Activated CD8-positive, alpha-beta T cell treated with anti-CD3 and anti-CD28 coated beads, Interleukin-2, amount 10 ng/mL, durations not matched to agents 7 days and 5 days (primary cell): ENCODE data around the gene CUTC. TPM values are rescaled to one million over a fixed set of nuclear protein-coding genes. Genes with fewer than 3 reads are reported as not detected.

ENCODE experiments used
- ATAC-seq: fragments of 150-1000 bp; cut with Tn5 transposase; one replicate; pipeline ENCODE4 v1.10.0; 2021; ENCODE audit warnings: moderate library complexity
- CTCF ChIA-PET: fragments of 350-600 bp; sonication (Branson Sonifier 250); formaldehyde crosslinking; loops from one replicate; lab custom pipeline; 2021; ENCODE audit warnings: antibody characterized with exemption; lab: Charles Lee
- POLR2A ChIA-PET: fragments of 350-600 bp; sonication (Branson Sonifier 250); formaldehyde crosslinking; loops from one replicate; lab custom pipeline; 2021; ENCODE audit warnings: antibody characterized with exemption; lab: Charles Lee
- DNase-seq: peaks from one replicate; pipeline ENCODE4 v3.0.0-alpha.2; 2020
- H3K27ac Mint-ChIP-seq: one replicate; pipeline ENCODE4 v1.8.0; 2021; ENCODE audit warnings: mild to moderate bottlenecking, mixed read lengths
- H3K27me3 Mint-ChIP-seq: one replicate; pipeline ENCODE4 v1.8.0; 2021; ENCODE audit warnings: low read depth, mixed read lengths
- H3K36me3 Mint-ChIP-seq: one replicate; pipeline ENCODE4 v1.8.0; 2021; ENCODE audit warnings: low read depth, mixed read lengths
- H3K4me1 Mint-ChIP-seq: one replicate; pipeline ENCODE4 v1.8.0; 2021; ENCODE audit warnings: low read depth, mixed read lengths
- H3K4me3 Mint-ChIP-seq: one replicate; pipeline ENCODE4 v1.8.0; 2021; ENCODE audit warnings: mild to moderate bottlenecking, mixed read lengths
- H3K9me3 Mint-ChIP-seq: one replicate; pipeline ENCODE4 v1.8.0; 2022; ENCODE audit warnings: mixed read lengths; ENCODE audit not compliant: insufficient read depth
- total RNA-seq, 2 experiments: library from RNA; stranded (reverse); gene quantifications; one replicate each; pipeline ENCODE4 v1.2.3, GENCODE V29; 2021

The CUTC gene
- total RNA-seq, 2 experiments from 2014 or later, result 24.0 to 25.8 TPM

DNA sequence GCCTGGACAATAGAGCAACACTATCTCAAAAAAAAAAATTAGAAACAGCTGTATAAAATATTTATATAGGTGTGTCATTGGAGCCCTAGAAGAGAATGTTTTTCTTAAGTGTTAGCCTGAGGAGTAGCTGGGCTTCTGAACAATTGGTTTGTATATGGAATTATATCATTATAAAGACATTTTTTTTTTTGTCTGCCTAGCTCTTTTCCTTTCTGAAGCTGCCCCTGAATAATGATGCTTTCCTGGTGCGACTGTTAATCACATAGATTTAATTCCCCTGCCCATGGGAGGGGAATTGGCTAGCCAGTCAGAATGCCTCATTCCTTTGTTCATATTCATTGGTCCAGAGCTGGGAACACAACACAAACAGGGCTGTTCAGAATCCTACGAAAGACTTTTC, 36.5 kb downstream of the CUTC start:
- ChIA-PET CTCF (no interaction called here), POLR2A (no interaction called here)
- no peaks in the 10 kb centered on the region for H3K9me3 Mint-ChIP-seq
- DNase-seq (no peak), ATAC-seq (no peak)
- H3K4me3 Mint-ChIP-seq, result no peak overlapping the region
- no peaks in the 10 kb centered on the region for H3K36me3 Mint-ChIP-seq
- no peaks in the 10 kb centered on the region for H3K27me3 Mint-ChIP-seq
- H3K27ac Mint-ChIP-seq, result no peak overlapping the region
- peaks cover 6% of the 10 kb centered on the region for H3K4me1 Mint-ChIP-seq

DNA sequence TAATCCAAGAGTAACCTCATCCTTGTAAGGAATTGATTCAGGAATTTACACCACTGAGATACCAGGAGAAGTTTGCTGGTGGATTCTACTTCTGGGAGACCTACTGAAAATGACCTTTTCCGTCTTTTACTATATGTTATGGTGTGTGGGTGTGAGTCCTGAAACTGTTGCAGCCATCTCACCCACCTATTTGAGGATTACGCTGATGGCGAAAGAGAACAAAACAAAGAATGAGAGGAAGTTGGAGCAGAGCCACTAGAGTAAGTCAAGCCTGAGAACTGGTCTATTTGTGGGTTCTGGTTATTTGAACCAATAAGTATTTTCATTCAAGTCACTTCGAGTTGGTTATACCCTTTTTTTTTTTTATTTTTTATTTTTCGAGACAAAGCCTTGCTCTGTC, 37.7 kb downstream of the CUTC start:
- POLR2A ChIA-PET, result interaction anchor here (0.6 kb wide), 1 partner anchor 167 kb away, joined by 3 read pairs; no protein-coding TSS in a partner anchor

DNA sequence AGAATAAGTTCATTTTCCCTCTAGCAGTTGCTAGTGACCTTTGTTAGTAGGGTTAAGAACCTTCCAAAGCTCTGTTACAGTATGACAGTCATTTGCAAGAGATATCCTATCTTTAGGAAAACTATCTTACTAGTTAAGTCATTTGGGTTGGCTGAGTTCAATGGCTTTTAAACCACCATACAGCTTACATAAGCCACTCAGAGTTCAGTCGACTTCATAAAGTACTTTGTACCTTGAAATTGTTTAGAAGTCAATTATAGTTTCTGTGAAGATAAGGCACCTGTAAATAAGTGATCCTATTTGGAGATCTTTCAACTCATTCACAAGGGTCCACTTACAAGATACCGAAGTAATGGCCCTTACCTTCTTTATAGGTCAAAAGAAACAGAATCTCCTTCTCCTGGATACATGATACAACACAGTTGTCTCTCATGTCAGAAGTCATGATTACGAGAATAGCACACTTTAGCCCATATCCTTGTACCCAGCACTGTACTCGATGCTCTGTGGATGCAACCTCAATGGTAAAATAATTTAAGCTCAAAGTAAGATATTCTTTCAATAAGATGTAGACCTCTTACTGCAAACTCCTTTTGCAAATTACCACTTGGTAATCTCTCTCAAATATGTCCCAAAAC, 38.5 kb downstream of the CUTC start:
- Mint-ChIP-seq H3K4me1 (peaks cover 6% of the 10 kb centered on the region), H3K36me3 (no peaks in the 10 kb centered on the region), H3K9me3 (no peaks in the 10 kb centered on the region), H3K4me3 (no peak overlapping the region), H3K27me3 (no peaks in the 10 kb centered on the region), H3K27ac (no peak overlapping the region)
- ChIA-PET CTCF (no interaction called here), POLR2A (no interaction called here)
- DNase-seq (no peak), ATAC-seq (no peak)

More for the DNA sequence above, 37.7 kb downstream of the CUTC start:
- Mint-ChIP-seq H3K4me3 (no peak overlapping the region), H3K4me1 (peaks cover 6% of the 10 kb centered on the region), H3K27me3 (no peaks in the 10 kb centered on the region), H3K36me3 (no peaks in the 10 kb centered on the region), H3K9me3 (no peaks in the 10 kb centered on the region), H3K27ac (no peak overlapping the region)
- CTCF ChIA-PET, result no interaction called here
- DNase-seq (no peak), ATAC-seq (no peak)

DNA sequence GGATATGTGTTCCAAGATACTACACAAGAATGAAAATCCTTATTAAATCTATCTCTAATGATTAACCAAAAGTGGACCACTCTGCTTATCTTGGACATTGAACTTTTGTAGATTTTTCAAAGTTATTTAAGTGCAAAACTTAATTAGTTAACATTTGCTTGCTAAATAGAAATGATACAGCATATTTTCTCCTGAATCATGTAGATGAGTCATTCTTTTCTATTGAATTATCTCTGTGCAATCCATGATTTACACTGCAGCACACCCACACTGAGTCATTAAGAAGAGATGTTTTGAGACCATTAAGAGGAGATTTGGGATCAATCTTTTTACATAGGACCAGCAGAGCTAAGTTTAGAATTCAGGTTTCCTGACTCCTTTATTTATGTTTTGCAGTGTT, 43.8 kb downstream of the CUTC start:
- ATAC-seq, result no peak
- Mint-ChIP-seq H3K27me3 (no peaks in the 10 kb centered on the region), H3K27ac (no peak overlapping the region), H3K4me1 (peaks cover 11% of the 10 kb centered on the region), H3K4me3 (no peak overlapping the region), H3K36me3 (no peaks in the 10 kb centered on the region), H3K9me3 (no peaks in the 10 kb centered on the region)
- DNase-seq, result no peak
- ChIA-PET POLR2A (no interaction called here), CTCF (no interaction called here)

DNA sequence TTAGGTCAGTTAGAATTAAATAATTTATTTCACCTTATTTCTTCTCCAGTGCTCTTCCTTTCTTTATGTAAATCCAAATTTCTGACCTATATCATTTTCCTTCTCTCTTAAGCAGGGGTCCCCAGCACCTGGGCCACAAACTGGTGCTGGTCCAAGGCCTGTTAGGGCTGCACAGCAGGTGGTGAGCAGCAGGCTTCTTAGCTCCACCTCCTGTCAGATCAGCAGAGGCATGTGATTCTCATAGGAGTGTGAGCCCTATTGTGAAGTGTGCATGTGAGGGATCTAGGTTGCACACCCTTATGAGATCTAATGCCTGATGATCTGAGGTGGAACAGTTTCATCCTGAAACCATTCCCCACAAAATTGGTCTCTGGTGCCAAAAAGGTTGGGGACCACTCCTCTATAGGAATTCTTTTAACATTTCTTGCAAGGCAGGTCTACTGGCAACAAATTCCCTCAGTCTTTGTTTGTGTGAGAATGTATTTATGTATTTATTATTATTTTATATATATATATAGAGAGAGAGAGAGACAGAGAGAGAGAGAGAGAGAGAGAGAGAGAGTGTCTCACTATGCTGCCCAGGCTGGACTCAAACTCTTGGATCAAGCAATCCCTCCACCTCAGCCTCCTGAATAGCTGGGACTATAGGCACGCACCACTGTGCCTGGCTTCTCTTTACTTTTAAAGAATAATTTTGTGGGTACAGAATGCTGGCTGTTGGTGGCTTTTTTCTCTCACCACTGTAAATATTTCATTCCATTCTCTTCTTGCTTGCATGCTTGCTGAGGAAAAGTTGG, 46.1 kb downstream of the CUTC start:
- ATAC-seq, result no peak
- DNase-seq, result no peak
- Mint-ChIP-seq H3K36me3 (no peaks in the 10 kb centered on the region), H3K4me1 (peaks cover 11% of the 10 kb centered on the region), H3K4me3 (no peak overlapping the region), H3K9me3 (no peaks in the 10 kb centered on the region), H3K27me3 (no peaks in the 10 kb centered on the region), H3K27ac (no peak overlapping the region)
- ChIA-PET CTCF (no interaction called here), POLR2A (no interaction called here)

DNA sequence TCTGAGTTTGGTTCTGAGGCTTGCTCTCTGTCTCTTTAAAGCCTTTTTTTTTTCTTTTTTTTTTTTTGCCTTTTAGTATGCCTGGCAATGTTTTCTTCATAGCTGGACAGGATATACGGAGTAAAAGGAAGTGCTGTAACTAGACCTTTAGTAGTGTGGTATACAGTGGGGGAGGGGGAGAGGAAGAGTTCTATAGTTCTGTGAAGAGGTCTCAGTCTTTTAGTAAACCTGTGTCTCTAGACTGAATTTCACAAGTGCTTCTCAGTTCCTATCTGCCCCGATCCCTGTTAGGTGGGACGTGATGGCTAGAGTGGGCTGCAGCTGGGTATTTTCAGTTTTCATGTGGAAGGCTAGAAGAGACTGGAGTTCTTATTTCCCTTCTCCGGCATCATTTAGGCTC, 47.3 kb downstream of the CUTC start:
- CTCF ChIA-PET, result no interaction called here
- POLR2A ChIA-PET, result no interaction called here
- H3K27ac Mint-ChIP-seq, result no peak overlapping the region
- no peak overlapping the region for H3K4me3 Mint-ChIP-seq
- no peaks in the 10 kb centered on the region for H3K27me3 Mint-ChIP-seq
- ATAC-seq (no peak), DNase-seq (peak; percentile 22)
- peaks cover 11% of the 10 kb centered on the region for H3K4me1 Mint-ChIP-seq
- H3K36me3 Mint-ChIP-seq, result no peaks in the 10 kb centered on the region
- H3K9me3 Mint-ChIP-seq, result no peaks in the 10 kb centered on the region

DNA sequence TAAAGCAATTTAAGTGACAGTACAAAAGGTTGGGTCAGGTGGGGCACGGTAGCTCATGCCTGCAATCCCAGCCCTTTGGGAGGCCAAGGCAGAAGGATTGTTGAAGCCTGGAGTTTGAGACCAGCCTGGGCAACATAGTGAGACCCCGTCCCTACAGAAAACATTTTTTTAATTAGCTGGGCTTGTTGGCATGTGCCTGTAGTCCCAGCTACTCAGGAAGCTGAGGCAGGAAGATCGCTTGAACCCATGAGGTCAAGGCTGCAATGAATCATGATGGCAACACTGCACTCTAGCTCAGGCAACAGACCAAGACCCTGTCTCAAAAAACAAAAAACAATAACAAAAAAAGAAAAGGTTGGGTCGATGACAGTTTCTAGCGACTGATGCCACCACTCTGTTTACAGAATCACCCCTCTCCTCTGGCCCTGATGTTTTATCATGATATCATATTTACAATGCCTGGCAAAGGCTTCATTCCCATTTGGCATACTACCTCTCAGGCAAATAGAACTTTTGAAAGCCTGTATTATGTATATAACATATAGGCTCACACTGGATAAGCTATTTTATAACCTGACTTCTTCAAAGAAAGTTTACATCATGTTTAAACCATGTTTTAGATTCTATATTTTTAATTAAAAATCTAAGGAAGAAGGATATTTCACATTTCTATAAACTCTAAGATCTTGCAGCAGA, 49.8 kb downstream of the CUTC start:
- Mint-ChIP-seq H3K27me3 (no peaks in the 10 kb centered on the region), H3K4me1 (peaks cover 14% of the 10 kb centered on the region), H3K4me3 (no peak overlapping the region), H3K36me3 (no peaks in the 10 kb centered on the region), H3K27ac (no peak overlapping the region), H3K9me3 (no peaks in the 10 kb centered on the region)
- ATAC-seq (no peak), DNase-seq (no peak)
- ChIA-PET CTCF (no interaction called here), POLR2A (no interaction called here)

DNA sequence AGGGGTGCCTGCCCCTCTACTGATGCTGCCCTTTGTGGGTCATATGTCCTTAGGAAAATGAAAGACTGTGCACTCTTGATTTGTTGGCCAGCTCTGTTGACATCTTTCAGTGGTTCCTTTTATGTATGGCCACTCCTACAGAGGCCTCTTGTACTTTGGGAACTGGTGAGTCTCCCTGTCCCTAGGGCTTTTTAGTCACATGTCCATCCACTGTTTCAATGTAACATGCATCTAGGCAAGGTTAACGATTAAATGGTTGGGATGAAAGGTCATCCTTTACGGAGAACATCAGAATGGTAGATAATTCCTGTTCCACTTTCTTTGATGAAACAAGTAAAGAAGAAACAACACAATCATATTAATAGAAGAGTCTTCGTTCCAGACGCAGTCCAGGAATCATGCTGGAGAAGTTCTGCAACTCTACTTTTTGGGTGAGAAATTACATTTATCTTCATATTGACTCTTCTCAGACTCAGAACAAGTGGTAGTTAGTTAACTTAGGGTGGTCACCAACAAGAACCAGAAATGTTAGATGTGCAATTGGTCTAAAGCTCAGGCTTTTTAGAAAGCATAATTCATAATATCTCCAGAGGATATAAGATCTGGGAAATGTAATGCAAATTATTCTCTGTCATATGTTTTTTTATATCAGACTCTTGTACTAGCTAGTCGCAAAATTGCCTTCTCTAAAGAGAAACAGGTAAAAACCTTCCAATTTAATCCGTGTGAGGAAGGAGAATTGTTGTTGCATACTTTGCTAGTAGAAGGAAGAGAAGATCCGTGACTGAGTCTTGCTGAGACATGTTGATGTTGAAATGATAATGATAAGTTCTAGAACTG, 50.6 kb downstream of the CUTC start, which contains the start of gene ABCC2:
TSS of gene ABCC2 (plus strand) at position 194 of the 840 bp plus-strand sequence. CDS start at position 399, 205 bp downstream.
- POLR2A ChIA-PET, result no interaction called here
- H3K36me3 Mint-ChIP-seq, result no peaks in the 10 kb centered on the region
- no peak within 1 kb of the TSS for H3K4me3 Mint-ChIP-seq
- H3K27me3 Mint-ChIP-seq, result no peaks in the 10 kb centered on the region
- no peak for ATAC-seq
- H3K4me1 Mint-ChIP-seq, result peaks cover 14% of the 10 kb centered on the region
- no peak for DNase-seq
- no peaks in the 10 kb centered on the region for H3K9me3 Mint-ChIP-seq
- CTCF ChIA-PET, result no interaction called here
- H3K27ac Mint-ChIP-seq, result no peak within 1 kb of the TSS

DNA sequence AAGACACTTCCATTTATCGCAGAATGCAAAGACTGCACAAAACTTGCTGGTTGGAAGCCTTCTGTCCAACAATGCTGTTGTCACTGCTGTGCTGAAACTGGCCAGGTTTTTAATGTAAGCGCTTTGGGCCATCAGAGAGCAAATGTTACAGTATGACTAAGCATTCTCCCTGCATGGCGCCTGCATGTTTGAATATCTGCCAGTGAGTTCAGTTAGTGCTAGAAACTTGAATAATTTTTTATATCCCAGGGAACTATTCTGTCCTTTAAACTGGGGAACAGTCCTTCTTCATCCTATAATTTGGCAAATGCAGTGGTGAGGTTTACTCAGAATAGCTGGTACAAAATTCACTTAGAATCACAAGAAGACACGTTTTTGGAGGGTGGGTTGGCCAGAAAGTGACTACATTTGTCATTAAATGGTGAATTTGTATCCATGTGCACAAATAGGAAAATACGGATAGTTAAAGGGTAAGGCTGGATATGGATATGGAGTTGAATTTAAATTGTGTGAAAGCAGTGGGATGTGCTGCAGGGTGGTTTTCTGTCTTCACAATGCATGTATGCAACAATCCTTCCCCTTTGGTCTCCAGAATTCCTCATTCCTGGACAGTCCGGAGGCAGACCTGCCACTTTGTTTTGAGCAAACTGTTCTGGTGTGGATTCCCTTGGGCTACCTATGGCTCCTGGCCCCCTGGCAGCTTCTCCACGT, 52.1 kb downstream of the CUTC start:
- no peak for DNase-seq
- ATAC-seq, result no peak
- H3K4me1 Mint-ChIP-seq, result peaks cover 7% of the 10 kb centered on the region
- no peak overlapping the region for H3K4me3 Mint-ChIP-seq
- no peaks in the 10 kb centered on the region for H3K9me3 Mint-ChIP-seq
- H3K27ac Mint-ChIP-seq, result no peak overlapping the region
- ChIA-PET CTCF (no interaction called here), POLR2A (no interaction called here)
- H3K27me3 Mint-ChIP-seq, result no peaks in the 10 kb centered on the region
- no peaks in the 10 kb centered on the region for H3K36me3 Mint-ChIP-seq

DNA sequence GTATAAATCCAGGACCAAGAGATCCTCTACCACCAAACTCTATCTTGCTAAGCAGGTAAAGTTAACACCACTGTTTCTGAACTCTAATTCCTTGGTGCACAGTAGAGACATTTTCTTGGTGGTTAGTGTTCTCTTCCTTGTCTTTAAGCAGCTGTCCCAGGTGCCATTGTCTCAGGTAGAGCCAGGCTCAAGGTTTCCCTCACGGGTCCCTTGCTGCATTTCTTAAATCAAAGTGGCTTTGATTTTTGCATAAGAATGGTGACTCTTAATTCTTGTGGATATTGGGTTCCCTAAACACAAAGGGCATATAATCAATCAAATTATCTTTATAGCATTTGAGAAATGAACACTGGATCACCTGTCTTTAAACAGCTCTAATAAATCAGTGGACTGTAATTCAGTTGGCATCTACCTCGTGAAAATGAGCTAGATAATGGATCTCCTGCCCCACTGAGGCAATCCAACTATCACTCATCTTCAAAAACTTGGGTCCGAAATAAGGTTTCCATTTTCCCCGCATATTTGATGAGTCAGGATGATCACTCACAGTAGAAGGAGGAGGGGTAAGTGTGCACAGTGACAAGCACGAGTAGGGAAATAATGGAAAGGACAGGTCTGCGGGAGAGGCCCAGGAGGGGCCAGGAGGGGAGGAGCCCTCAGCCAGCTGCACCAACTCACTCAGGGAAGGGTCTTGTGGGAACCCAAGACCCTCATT, 52.9 kb downstream of the CUTC start:
- POLR2A ChIA-PET, result no interaction called here
- Mint-ChIP-seq H3K4me1 (peaks cover 2% of the 10 kb centered on the region), H3K4me3 (no peak overlapping the region), H3K36me3 (no peaks in the 10 kb centered on the region), H3K9me3 (no peaks in the 10 kb centered on the region), H3K27ac (no peak overlapping the region), H3K27me3 (no peaks in the 10 kb centered on the region)
- CTCF ChIA-PET, result no interaction called here
- ATAC-seq (no peak), DNase-seq (no peak)

DNA sequence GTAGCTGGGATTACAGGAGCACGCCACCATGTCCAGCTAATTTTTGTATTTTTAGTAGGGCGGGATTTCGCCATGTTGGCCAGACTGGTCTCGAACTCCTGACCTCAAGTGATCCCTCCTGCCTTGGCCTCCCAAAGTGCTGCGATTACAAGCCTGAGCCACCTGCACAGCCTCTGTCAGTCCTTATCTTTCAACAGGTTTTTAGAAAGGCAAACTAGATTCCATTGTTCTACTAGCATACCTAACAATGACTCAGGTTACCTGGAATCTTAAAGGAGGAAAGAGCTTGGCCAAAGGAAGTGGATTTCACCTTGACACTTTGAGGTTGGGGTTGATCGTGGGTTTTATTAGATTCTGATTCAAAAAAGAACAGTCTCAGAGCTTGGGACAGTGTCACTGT, 53.6 kb downstream of the CUTC start:
- Mint-ChIP-seq H3K4me3 (no peak overlapping the region), H3K27me3 (no peaks in the 10 kb centered on the region), H3K27ac (no peak overlapping the region), H3K9me3 (no peaks in the 10 kb centered on the region), H3K4me1 (peaks cover 2% of the 10 kb centered on the region), H3K36me3 (no peaks in the 10 kb centered on the region)
- DNase-seq (no peak), ATAC-seq (no peak)
- ChIA-PET POLR2A (no interaction called here), CTCF (no interaction called here)
